Hematopoietic multipotent progenitor cell (in vitro differentiated cells): ENCODE data around the gene RGS6. TPM values are rescaled to one million over a fixed set of nuclear protein-coding genes. Genes with fewer than 3 reads are reported as not detected.
A peak's percentile ranks its signal among the peaks of the same experiment; 100 is the strongest.

Experiments
- DNase-seq, 3 donors: peaks; one replicate each; pipeline ENCODE4 v3.0.0-alpha.2; 2011 to 2015; ENCODE audit warnings: low read depth in 2 of 3, low spot score in 2 of 3
- total RNA-seq: library from RNA; depleted of rRNA; stranded (reverse); fragments of >200 nt; gene quantifications from one replicate; pipeline ENCODE4 v1.2.3, GENCODE V29; 2012

Gene RGS6
- total RNA-seq, 1 donor, result 0.54 TPM

- DNase-seq, result no peak
These were observed 663.1 kb downstream of the RGS6 start for GRCh38 chr14:72595152-72595862.

GRCh38 chr14:72597252-72598233, 665.3 kb downstream of the RGS6 start:
- no peak for DNase-seq

GRCh38 chr14:72598306-72598705, 666.1 kb downstream of the RGS6 start:
- no peak for DNase-seq

GRCh38 chr14:72599579-72600470, 667.6 kb downstream of the RGS6 start:
- DNase-seq, result peak in 2 of 3 donors; percentile 14 to 21

GRCh38 chr14:72600551-72601330, 668.5 kb downstream of the RGS6 start:
- peak in 1 of 3 donors; percentile 16 for DNase-seq

- no peak for DNase-seq
These were observed 671.4 kb downstream of the RGS6 start for GRCh38 chr14:72603639-72604038.

GRCh38 chr14:72604133-72604532, 671.9 kb downstream of the RGS6 start:
- DNase-seq, result no peak

- DNase-seq, result no peak
These were observed 673.1 kb downstream of the RGS6 start for GRCh38 chr14:72605096-72605920.

- DNase-seq, result no peak
These were observed 673.6 kb downstream of the RGS6 start for GRCh38 chr14:72605921-72606220.

- no peak for DNase-seq
These were observed 674.6 kb downstream of the RGS6 start for GRCh38 chr14:72606879-72607278.

- no peak for DNase-seq
These were observed 675.3 kb downstream of the RGS6 start for GRCh38 chr14:72607386-72608130.

GRCh38 chr14:72608391-72609204, 676.4 kb downstream of the RGS6 start:
- DNase-seq, result peak in 2 of 3 donors; percentile 9 to 28

GRCh38 chr14:72609205-72609916, 677.1 kb downstream of the RGS6 start:
- DNase-seq, result no peak

GRCh38 chr14:72610096-72610830, 678.0 kb downstream of the RGS6 start:
- no peak for DNase-seq

- DNase-seq, result no peak
These were observed 678.6 kb downstream of the RGS6 start for GRCh38 chr14:72610831-72611200.

- no peak for DNase-seq
These were observed 679.3 kb downstream of the RGS6 start for GRCh38 chr14:72611506-72611905.
